ENCODE measurements around the gene NPEPL1. TPM values are rescaled to one million over a fixed set of nuclear protein-coding genes. Genes with fewer than 3 reads are reported as not detected.

The NPEPL1 gene
- total and polyA plus RNA-seq, 11 donors = 18.1 to 33.4 (median 30.1) TPM

DNA sequence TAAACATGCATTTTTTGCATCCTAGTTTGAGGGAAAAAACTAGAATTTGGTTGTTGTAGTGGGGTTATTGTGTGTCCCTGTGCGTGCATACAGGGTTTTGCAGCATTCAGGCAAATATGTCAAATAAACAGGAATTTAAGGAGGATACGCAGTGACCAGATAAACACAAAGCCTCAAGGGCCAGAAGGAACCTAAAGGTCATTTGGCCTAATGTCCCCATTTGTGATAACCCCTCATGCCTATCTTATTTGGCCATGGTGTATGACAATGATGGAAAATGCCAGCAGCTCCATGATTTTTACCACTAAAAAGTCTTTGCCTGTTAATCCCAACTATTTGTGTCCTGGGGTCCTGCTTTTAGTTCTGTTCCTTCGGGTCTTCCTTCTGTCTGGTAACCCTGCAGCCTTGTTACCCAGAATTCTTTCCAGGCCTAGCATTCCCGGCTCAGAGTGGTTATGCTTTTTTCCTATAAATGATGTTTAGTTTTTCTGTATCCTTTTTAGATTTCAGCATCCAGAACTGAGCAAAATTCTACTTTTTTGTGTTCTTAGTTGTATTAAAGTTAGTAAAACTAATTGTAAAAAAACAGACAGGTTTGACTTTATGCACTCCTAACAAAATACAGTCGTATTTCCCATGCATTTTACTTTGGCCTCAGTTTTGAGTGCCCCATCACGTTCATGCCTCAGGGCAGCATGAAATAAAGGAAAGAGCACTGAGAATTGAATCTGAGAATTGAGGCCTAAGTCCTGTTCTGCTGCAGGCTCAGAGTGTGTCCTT lies 37.1 kb upstream of the NPEPL1 start:
- Histone ChIP-seq H3K4me3 (no peak overlapping the region), H3K36me3 (peaks cover 0 to 7% (median 0%) of the 10 kb centered on the region in 9 donors), H3K27me3 (no peaks in the 10 kb centered on the region), H3K27ac (no peak overlapping the region), H3K9me3 (no peaks in the 10 kb centered on the region), H3K4me1 (peaks cover 3 to 79% (median 61%) of the 10 kb centered on the region in 12 donors)
- 58 to 62% (median 60%) methylated on average over 6 of the region's 6 CpGs for WGBS, 4 donors
- ATAC-seq (no peak), DNase-seq (no peak)
- TF ChIP-seq POLR2A (IDR thresholded peaks at IDR 0.05) (no peak), CTCF (IDR thresholded peaks at IDR 0.05) (no peak)
- intact Hi-C loops (cut with DNase I) = loop anchor here in 2 of 10 donors (10.0 kb wide), 2 partner anchors 189 to 351 kb away; partner anchors contain the start of gene RAB22A (in 1 of the 2)

DNA sequence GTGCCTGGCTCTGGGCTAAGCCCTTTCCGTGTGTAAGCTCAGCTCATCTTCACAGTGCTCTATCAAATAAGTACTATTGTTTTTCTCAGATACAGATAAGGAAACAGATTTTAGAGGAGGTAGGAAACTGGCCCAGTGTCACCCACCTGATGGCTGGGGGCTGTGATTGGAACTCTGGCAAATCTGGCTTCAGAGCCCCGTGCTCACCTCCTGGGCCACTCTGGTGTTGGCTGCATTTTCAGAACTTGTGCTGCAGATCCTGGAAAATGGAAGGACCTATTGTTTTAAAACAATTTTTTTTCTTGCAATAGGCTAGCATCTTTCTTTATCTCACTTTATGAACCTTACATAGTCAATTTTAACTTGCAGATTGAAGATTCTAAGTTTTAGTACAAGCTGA lies 35.8 kb upstream of the NPEPL1 start:
- intact Hi-C loops (cut with DNase I) = loop anchor here in 2 of 10 donors (10.0 kb wide), 2 partner anchors 188 to 352 kb away; partner anchors contain the start of gene RAB22A (in 1 of the 2)
- Histone ChIP-seq H3K27ac (peak overlapping the region in 2 of 12 donors; percentile 10 to 18), H3K36me3 (peaks cover 0 to 17% (median 9%) of the 10 kb centered on the region in 9 donors), H3K4me3 (no peak overlapping the region), H3K4me1 (peaks cover 3 to 91% (median 69%) of the 10 kb centered on the region in 12 donors), H3K9me3 (no peaks in the 10 kb centered on the region), H3K27me3 (no peaks in the 10 kb centered on the region)
- no peak for ATAC-seq
- no peak for DNase-seq
- WGBS, 4 donors = 23 to 31% (median 28%) methylated on average over 2 of the region's 2 CpGs
- TF ChIP-seq CTCF (IDR thresholded peaks at IDR 0.05) (no peak), POLR2A (IDR thresholded peaks at IDR 0.05) (no peak)

DNA sequence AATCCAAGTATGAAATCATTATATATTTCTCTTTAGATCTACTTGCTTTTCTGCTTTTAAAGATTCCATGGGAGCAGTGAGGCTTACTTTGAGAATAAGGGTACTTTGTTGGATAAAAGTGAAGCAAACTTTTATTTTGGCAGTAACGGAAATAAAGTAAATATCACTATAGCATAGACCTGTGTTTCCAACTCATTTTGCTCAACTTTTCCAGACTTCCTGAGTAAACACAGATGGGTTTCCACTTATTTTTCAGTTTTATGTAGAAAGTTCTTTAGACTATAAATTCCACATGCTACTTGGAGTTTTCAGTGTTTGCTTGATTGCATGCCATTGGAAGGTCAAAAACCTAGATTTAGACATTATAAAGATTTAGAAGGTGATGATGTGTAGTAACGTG lies 35.3 kb upstream of the NPEPL1 start:
- H3K4me1 ChIP-seq = peaks cover 3 to 94% (median 72%) of the 10 kb centered on the region in 12 donors
- no peak overlapping the region for H3K4me3 ChIP-seq
- DNase-seq (no peak), ATAC-seq (no peak)
- H3K27me3 ChIP-seq = no peaks in the 10 kb centered on the region
- H3K27ac ChIP-seq = peak overlapping the region in 2 of 12 donors; percentile 10 to 18
- intact Hi-C loops (cut with DNase I) = loop anchor here in 2 of 10 donors (10.0 kb wide), 2 partner anchors 188 to 352 kb away; partner anchors contain the start of gene RAB22A (in 1 of the 2)
- TF ChIP-seq CTCF (IDR thresholded peaks at IDR 0.05) (no peak), POLR2A (IDR thresholded peaks at IDR 0.05) (no peak)
- H3K9me3 ChIP-seq = no peaks in the 10 kb centered on the region
- 43 to 57% (median 44%) methylated on average over 2 of the region's 2 CpGs for WGBS, 4 donors
- peaks cover 0 to 22% (median 12%) of the 10 kb centered on the region in 9 donors for H3K36me3 ChIP-seq

DNA sequence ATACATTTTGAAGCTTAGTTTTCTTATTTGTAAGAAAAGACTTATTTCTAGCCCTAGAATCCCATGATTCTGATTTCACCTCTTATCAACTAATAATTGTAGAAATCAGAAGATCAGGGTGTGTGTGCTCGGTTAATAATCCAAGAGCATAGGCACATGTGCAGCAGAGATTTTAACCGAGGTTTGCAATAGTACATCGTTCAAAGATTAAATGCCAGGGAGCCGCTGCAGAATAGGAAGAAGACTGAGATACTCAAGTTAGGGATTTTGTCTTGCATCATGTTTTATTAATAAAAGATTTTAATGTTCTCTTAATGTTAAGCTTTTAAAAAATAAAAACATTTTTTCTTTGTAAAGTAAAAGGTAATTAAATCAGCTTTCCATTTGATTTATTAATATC lies 34.6 kb upstream of the NPEPL1 start:
- H3K27me3 ChIP-seq = no peaks in the 10 kb centered on the region
- TF ChIP-seq POLR2A (IDR thresholded peaks at IDR 0.05) (no peak), CTCF (IDR thresholded peaks at IDR 0.05) (no peak)
- peaks cover 3 to 96% (median 68%) of the 10 kb centered on the region in 12 donors for H3K4me1 ChIP-seq
- H3K27ac ChIP-seq = no peak overlapping the region
- H3K9me3 ChIP-seq = no peaks in the 10 kb centered on the region
- WGBS, 4 donors = 30 to 37% (median 32%) methylated on average over 4 of the region's 4 CpGs
- intact Hi-C loops (cut with DNase I) = loop anchor here in 2 of 10 donors (10.0 kb wide), 2 partner anchors 187 to 353 kb away; partner anchors contain the start of gene RAB22A (in 1 of the 2)
- DNase-seq = no peak
- ATAC-seq = no peak
- H3K4me3 ChIP-seq = no peak overlapping the region
- H3K36me3 ChIP-seq = peaks cover 0 to 29% (median 18%) of the 10 kb centered on the region in 9 donors
